IPS-20b (cell line): ENCODE data around the gene VWF.
"Not testable (repeated sequence)": the region's sequence is repeated elsewhere in the genome, so short reads cannot be mapped to it uniquely, and the experiment has no call there.

Experiments used
- H3K27ac ChIP-seq: one replicate; pipeline ENCODE4 v1.5.1; 2013; ENCODE audit warnings: low read length
- H3K27me3 ChIP-seq: 2 replicates; pipeline ENCODE4 v1.6.1; 2013; ENCODE audit warnings: mild to moderate bottlenecking, low read length, inconsistent platforms; ENCODE audit not compliant: insufficient read depth
- H3K36me3 ChIP-seq: 2 replicates; pipeline ENCODE4 v1.6.1; 2013; ENCODE audit warnings: low read depth, mild to moderate bottlenecking, inconsistent platforms, low read length, moderate library complexity; ENCODE audit not compliant: insufficient read depth
- H3K4me1 ChIP-seq: 2 replicates; pipeline ENCODE4 v1.6.1; 2013; ENCODE audit warnings: mild to moderate bottlenecking, control low read depth, inconsistent platforms, low read length, moderate library complexity; ENCODE audit not compliant: insufficient read depth
- H3K4me3 ChIP-seq: 2 replicates; pipeline ENCODE4 v1.5.1; 2013; ENCODE audit warnings: mild to moderate bottlenecking, low read length, inconsistent platforms
- H3K9ac ChIP-seq: 2 replicates; pipeline ENCODE4 v1.6.1; 2013; ENCODE audit warnings: low read depth, mild to moderate bottlenecking, inconsistent platforms, low read length, moderate library complexity
- H3K9me3 ChIP-seq: 2 replicates; pipeline ENCODE4 v1.6.1; 2013; ENCODE audit warnings: mild to moderate bottlenecking, low read depth, low read length, inconsistent platforms; ENCODE audit not compliant: insufficient read depth

Gene VWF

DNA sequence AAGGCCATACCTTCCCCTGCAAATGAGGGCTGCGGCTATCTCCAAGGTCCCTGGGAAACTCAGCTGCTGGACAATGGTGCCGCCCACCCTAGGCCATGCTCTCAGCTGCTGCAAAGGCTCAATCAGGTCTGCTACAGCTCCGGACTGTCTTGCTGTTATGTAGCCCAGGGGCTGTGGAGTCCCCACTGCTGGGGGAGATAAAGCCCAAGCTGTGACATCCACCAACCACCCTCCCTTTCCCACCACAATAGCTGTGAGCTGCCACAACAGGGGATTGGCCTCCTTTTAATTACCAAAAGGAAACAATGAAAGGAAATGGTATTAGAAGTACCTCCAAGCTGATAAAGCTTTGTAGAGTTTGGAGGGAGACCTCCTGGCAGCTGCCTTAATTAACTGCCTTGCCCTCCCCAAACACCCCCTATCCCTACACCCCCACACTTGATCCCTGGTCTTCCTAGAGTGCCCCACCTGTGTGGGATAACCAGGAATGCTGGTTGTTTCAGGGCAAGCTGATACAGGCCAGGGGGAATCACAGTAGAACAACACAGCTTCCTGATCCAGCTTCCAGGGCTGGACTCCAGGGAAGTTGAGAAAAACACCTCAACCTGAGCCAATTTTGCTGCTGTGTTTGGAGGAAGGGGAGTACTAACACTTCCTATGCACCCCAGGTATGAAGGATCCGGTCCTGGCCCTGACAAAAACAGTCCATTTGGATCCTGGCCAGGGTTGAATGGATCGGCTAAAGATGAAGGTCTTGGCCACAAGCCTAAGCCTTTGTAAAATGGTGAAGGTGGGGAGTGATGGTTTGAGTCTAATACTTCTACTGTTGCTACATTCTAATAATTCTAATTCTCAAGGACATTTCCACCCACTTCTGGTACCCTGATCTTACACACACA is at the start of gene VWF:
VWF (minus strand) TSS at position 260 of the 899 bp plus-strand sequence. CDS start 1,474 bp downstream, outside the sequence.
- Histone ChIP-seq H3K9ac (no peak within 1 kb of the TSS), H3K4me3 (no peak within 1 kb of the TSS), H3K27ac (no peak within 1 kb of the TSS), H3K27me3 (no peaks in the 10 kb centered on the region), H3K4me1 (no peaks in the 10 kb centered on the region), H3K36me3 (no peaks in the 10 kb centered on the region), H3K9me3 (no peaks in the 10 kb centered on the region)

DNA sequence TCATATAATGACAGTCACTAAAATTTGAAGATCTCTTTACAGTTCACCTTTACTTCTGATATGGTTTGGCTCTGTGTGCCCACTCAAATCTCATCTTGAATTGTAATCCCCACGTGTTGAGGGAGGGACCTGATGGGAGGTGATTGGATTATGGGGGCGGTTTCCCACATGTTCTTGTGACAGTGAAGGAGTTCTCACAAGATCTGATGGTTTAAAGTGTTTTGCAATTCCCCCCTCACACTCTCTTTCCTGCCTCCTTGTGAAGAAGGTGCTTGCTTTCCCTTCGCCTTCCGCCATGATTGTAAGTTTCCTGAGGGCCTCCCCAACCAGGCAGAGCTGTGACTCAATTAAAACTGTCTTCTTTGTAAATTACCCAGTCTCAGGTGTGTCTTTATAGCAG is 48.4 kb upstream of the VWF start:
- H3K27me3 ChIP-seq: no peaks in the 10 kb centered on the region
- no peaks in the 10 kb centered on the region for H3K9me3 ChIP-seq
- no peak overlapping the region for H3K9ac ChIP-seq
- no peaks in the 10 kb centered on the region for H3K4me1 ChIP-seq
- no peak overlapping the region for H3K27ac ChIP-seq
- H3K4me3 ChIP-seq: no peak overlapping the region
- H3K36me3 ChIP-seq: no peaks in the 10 kb centered on the region

DNA sequence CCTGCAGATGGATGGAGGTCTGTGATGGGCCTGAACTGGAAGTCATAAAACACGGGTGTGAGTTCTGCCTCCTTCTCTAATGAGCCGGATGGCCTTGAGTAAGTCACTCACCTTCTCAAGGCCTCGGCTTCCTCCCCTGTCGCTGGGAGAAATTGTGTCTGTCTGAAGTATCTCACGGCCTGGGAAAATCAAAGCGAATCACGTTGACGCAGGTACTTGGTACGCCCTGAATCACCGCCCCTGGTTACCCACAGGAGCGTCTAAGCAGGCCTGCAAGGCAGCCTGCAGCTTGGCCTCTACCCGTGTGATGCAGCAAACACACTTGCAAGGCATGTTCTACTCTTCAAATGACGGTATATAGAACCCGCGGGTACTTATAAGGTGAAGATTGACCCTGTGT is 47.6 kb upstream of the VWF start:
- no peaks in the 10 kb centered on the region for H3K9me3 ChIP-seq
- H3K27me3 ChIP-seq: no peaks in the 10 kb centered on the region
- no peak overlapping the region for H3K27ac ChIP-seq
- no peak overlapping the region for H3K9ac ChIP-seq
- no peak overlapping the region for H3K4me3 ChIP-seq
- H3K36me3 ChIP-seq: no peaks in the 10 kb centered on the region
- no peaks in the 10 kb centered on the region for H3K4me1 ChIP-seq

DNA sequence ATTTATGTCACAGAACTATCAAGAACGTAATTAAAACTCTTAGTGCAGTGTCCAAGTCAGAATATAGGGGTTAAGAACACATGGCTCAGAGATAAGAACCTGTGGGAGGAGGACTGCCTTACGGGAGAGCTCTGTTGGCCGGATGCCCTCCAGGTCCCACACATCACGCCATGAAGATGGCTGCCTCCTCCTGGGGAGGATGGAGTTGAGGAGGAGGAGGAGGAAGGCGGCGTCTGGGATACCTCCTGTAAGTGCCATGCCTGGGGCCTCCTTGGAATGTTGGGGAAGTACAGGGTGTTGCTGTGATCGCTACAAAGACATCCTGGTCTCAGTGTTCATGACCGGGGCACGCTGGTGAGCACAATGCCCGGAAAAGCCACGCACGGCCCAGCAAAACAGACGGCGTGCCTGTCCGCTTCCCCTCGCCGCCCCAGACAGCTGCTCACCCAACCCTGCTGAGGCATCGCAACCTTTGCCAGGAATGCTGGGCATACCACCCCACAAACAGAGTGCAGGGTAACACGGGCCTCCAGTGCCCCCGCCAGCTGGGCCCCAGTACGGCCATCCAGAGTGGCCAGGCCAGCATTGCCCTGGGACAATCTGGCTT is 47.0 kb upstream of the VWF start:
- Histone ChIP-seq H3K4me1 (no peaks in the 10 kb centered on the region), H3K27me3 (no peaks in the 10 kb centered on the region), H3K36me3 (no peaks in the 10 kb centered on the region), H3K27ac (no peak overlapping the region), H3K9ac (no peak overlapping the region), H3K9me3 (no peaks in the 10 kb centered on the region), H3K4me3 (no peak overlapping the region)

DNA sequence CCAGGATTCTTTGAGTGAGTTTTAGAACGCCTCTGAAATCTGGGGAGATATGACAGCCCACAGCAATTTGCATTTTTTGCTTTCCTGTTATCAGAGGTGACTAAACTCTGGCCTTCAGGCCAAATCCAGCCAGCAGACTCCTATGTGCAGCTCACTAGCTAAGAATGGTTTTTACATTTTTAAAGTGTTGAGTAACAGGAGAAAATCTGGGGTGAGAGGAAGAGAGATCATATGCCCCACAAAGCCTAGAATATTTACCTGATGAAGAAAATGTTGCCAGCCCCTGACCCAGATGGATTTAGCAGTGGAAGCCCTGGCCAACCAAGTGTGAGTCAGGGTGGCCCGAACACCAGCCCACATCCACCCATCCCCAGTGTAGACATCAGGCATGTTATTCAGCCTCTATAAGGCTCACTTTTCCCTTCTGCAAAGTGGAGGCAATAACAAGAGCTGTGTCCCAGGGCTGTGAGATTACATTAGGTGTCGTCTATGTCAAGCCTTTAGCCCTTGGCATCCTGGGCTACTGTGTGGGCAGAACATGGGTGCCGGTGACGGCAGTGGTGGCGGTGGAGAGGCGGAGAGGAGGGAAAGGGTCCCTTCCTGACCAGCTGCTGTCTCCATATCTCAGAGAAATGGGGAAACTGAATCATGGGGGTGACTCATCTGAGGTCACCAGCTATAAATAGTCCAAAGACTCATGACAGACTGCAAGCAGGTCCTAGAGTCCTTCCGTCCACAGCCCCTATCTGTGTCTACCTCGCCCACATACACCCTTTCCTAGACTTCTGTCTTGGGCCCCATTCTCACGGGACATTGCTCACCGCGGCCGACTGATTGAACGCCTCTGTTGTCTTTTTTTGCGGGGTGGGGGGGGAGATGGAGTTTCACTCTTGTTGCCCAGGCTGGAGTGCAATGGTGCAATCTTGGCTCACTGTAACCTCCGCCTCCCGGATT is 43.1 kb upstream of the VWF start:
- no peak overlapping the region for H3K4me3 ChIP-seq
- no peaks in the 10 kb centered on the region for H3K36me3 ChIP-seq
- H3K9ac ChIP-seq: no peak overlapping the region
- H3K27me3 ChIP-seq: no peaks in the 10 kb centered on the region
- H3K4me1 ChIP-seq: no peaks in the 10 kb centered on the region
- H3K27ac ChIP-seq: no peak overlapping the region
- no peaks in the 10 kb centered on the region for H3K9me3 ChIP-seq

DNA sequence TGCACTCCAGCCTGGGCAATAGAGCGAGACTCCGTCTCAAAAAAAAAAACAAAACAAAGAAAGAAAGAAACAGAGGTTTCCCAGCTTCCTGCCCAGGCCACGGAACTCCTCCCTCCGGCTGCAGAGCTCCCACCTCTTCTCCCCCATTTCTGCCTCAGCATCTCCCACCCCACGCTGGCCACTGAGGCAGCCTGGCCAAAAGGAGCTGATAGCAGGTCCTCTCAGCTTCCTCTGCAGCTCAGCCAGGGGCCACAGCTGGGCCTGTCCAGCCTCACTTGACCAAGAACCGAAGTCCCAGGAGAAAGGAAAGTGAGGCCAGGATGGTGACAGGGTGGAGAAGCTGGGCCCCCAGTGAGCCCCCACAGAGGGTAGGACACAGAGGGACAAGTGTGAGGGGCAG is 42.3 kb upstream of the VWF start:
- Histone ChIP-seq H3K27ac (no peak overlapping the region), H3K4me3 (no peak overlapping the region), H3K27me3 (no peaks in the 10 kb centered on the region), H3K9me3 (no peaks in the 10 kb centered on the region), H3K4me1 (no peaks in the 10 kb centered on the region), H3K36me3 (no peaks in the 10 kb centered on the region), H3K9ac (no peak overlapping the region)

DNA sequence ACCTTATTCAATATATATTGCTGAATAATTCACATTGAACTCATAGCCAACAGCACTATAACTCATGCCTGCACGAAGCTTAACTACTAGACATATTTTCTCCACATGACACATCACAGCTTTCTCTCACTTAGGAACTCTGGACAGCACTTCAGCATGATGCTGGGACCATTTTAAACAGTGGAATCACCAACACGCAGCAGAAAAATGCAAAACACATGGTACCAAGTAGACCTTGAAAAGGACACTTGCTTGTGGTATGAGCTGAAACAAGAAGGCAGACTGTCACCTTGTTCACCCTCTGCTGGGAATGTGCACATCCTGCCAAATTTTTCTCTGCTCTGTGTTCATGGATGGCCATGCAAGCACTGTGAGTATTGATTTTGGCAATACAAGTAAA is 40.9 kb upstream of the VWF start:
- Histone ChIP-seq H3K36me3 (no peaks in the 10 kb centered on the region), H3K27ac (no peak overlapping the region), H3K4me1 (no peaks in the 10 kb centered on the region), H3K27me3 (no peaks in the 10 kb centered on the region), H3K9ac (no peak overlapping the region), H3K4me3 (no peak overlapping the region), H3K9me3 (no peaks in the 10 kb centered on the region)

DNA sequence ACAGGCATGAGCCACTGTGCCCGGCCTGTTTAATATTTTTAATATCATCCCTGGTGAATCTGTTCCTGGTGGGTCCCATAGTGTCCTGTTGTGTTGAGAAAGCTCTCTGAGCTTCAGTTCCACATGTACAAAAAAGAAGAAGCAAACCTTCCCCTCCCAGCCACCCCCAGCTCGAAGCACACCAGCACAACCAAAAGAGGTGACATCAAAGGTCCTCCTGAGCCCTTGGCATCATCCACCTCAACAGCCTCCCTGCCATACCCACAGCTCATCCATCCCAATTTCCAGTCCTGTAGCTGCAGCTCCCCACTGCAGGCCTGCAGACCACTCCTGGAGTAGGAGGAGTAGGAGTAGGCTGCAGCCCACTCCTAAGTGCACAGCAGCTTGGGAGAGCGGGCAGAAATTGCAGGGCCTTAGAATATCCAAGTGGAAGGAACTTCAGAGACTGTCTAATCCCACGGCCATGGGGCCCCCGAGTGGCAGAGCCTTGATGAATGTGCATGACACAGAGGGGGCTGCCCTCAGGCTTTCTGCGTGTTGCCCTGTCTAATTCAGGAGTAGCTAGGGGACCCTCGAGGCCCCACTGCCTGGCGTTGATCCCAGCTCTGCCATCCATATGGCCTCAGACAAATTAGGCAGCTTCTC is 39.1 kb upstream of the VWF start:
- Histone ChIP-seq H3K4me1 (no peaks in the 10 kb centered on the region), H3K9me3 (no peaks in the 10 kb centered on the region), H3K4me3 (no peak overlapping the region), H3K36me3 (no peaks in the 10 kb centered on the region), H3K9ac (no peak overlapping the region), H3K27ac (no peak overlapping the region), H3K27me3 (no peaks in the 10 kb centered on the region)

DNA sequence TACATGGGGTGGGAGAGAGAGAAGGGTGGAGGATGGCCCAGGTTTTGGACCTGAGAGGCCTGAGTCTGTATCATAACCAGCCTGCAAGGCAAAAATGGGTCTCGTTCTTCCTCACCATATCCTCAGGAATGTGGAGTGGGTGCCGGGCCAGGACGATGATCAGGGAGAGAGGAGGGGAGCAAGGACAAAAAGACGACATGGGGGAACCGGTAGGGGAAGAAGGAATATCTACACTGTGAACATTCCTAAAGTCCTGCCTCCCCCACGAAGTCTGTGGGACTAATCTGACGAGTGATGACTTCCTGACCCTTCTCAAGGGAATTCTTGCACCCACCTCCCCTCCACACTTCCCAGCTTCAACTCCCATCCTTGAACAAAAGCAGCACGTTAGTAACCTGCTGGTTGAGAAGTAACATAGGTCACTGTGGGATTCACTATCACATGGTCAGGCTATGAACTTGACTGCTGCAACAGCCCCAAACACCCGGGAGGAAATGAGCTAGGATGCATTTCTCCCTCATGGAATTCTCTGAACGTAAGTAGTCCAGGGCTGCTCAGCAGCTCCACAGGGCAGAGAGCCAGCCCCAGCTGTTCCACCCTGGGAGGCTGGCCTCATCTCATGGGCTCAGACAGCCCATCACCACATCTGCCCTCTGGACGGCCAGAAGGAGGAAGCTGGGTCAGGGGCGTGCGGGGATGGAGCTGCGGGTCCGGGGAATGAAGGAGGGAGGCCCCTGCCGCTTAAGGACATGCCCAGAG is 36.8 kb upstream of the VWF start:
- Histone ChIP-seq H3K27me3 (no peaks in the 10 kb centered on the region), H3K9ac (no peak overlapping the region), H3K27ac (no peak overlapping the region), H3K4me1 (no peaks in the 10 kb centered on the region), H3K9me3 (no peaks in the 10 kb centered on the region), H3K36me3 (no peaks in the 10 kb centered on the region), H3K4me3 (no peak overlapping the region)

DNA sequence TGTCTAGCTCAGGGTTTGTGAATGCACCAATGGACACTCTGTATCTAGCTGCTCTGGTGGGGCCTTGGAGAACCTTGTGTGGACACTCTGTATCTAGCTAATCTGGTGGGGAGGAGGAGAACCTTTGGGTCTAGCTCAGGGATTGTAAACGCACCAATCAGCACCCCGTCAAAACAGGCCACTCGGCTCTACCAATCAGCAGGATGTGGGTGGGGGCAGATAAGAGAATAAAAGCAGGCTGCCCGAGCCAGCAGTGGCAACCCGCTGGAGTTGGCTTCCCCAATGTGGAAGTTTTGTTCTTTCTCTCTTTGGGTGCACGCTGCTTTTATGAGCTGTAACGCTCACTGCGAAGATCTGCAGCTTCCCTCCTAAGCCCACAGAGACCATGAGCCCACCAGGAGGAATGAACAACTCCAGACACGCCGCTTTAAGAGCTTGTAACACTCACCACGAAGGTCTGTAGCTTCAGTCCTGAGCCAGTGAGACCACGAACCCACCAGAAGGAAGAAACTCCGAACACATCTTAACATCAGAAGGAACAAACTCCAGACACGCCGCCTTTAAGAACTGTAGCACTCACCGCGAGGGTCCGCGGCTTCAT is 35.7 kb upstream of the VWF start:
- H3K4me1 ChIP-seq, H3K4me3 ChIP-seq, H3K27ac ChIP-seq, H3K9ac ChIP-seq, H3K27me3 ChIP-seq, H3K36me3 ChIP-seq, H3K9me3 ChIP-seq: not testable (repeated sequence)
